Spleen (tissue), 11 donors: ENCODE results near the gene ADGRA1. TPM values are rescaled to one million over a fixed set of nuclear protein-coding genes. Genes with fewer than 3 reads are reported as not detected.

ENCODE experiments used
- DNase-seq: peaks from one replicate; pipeline ENCODE4 v3.0.0-alpha.2; 2020
- H3K27ac ChIP-seq, 8 donors: fragments of 200-600 bp; sonication (generic) in 7 of 8; 1 replicate in 4 of 8; 2 replicates in 4 of 8; pipeline versions ENCODE4 v1.5.0 to v1.8.0; 2016 to 2021; ENCODE audit warnings: inconsistent platforms in 4 of 8, mild to moderate bottlenecking in 4 of 8, moderate library complexity in 1 of 8
- H3K27me3 ChIP-seq, 7 donors: fragments of 200-600 bp; sonication (generic) in 6 of 7; replicated peaks in 1 of 7; 1 replicate in 4 of 7; 2 replicates in 3 of 7; pipeline versions ENCODE4 v1.5.0 to v1.8.0; 2016 to 2021; ENCODE audit warnings: inconsistent platforms in 3 of 7, mild to moderate bottlenecking in 1 of 7
- H3K36me3 ChIP-seq, 6 donors: fragments of 200-600 bp; sonication (generic) in 5 of 6; 1 replicate in 4 of 6; 2 replicates in 2 of 6; pipeline versions ENCODE4 v1.5.0 to v1.8.0; 2016 to 2021; ENCODE audit warnings: inconsistent platforms in 2 of 6
- H3K4me1 ChIP-seq, 6 donors: fragments of 200-600 bp; sonication (generic) in 5 of 6; 1 replicate in 3 of 6; 2 replicates in 3 of 6; pipeline versions ENCODE4 v1.5.0 to v1.8.0; 2016 to 2021; ENCODE audit warnings: inconsistent platforms in 3 of 6
- H3K4me3 ChIP-seq, 8 donors: fragments of 200-600 bp; sonication (generic) in 7 of 8; 1 replicate in 4 of 8; 2 replicates in 4 of 8; pipeline versions ENCODE4 v1.5.0 to v1.8.0; 2016 to 2021; ENCODE audit warnings: inconsistent platforms in 4 of 8, mild to moderate bottlenecking in 4 of 8, moderate library complexity in 2 of 8
- H3K9me3 ChIP-seq, 8 donors: fragments of 200-600 bp; sonication (generic) in 7 of 8; 1 replicate in 4 of 8; 2 replicates in 4 of 8; pipeline versions ENCODE4 v1.5.0 to v1.8.0; 2016 to 2021; ENCODE audit warnings: inconsistent platforms in 4 of 8
- POLR2A ChIP-seq, 3 donors: fragments of 450-650 bp; IDR thresholded peaks; one replicate each; pipeline ENCODE4 v1.5.1; 2017; ENCODE audit warnings: antibody characterized with exemption in 3 of 3, mild to moderate bottlenecking in 1 of 3
- POLR2AphosphoS5 ChIP-seq, 3 donors: sonication (generic); formaldehyde crosslinking; IDR thresholded peaks; one replicate each; pipeline ENCODE4 v1.5.1; 2017; ENCODE audit warnings: antibody characterized with exemption in 3 of 3
- WGBS, 5 donors: extraction: QIAGEN DNeasy Blood & Tissue Kit in 3 of 5; methylation state at CpG; one replicate each; pipeline versions ENCODE4 v1.1.5 to v1.1.7; 2013 to 2018; 5-methylcytosine and 5-hydroxymethylcytosine counted together
- intact Hi-C: fragments of 100-400 bp; cut with DNase I; formaldehyde crosslinking; loops from one replicate; pipeline ENCODE4 v1.15.0; 2023; ENCODE audit warnings: low total_unique reads
- polyA plus RNA-seq, 3 donors: library from polyadenylated mRNA; stranded (reverse); fragments of 200-250 nt; gene quantifications; one replicate each; pipeline ENCODE4 v1.2.1, GENCODE V29; 2013
- total RNA-seq, 7 donors: library from RNA; depleted of rRNA in 3 of 7; stranded (reverse); fragments of >200 nt in 3 of 7; fragmentation: NEBNext Ultra II Directional in 4 of 7; extraction: Animal tissue kit (Norgen Biotek cat#: 25700) in 4 of 7; gene quantifications; one replicate each; pipeline versions ENCODE4 v1.1.0 to v1.2.1, GENCODE V29; 2016 to 2021
- TF ChIP-seq, protein P1 (sequence below), 11 experiments: fragments of 200-600 bp in 7 of 11; fragments of 450-650 bp in 4 of 11; sonication (generic) in 4 of 11; IDR thresholded peaks in 8 of 11; conservative IDR thresholded peaks in 3 of 11; 1 replicate in 7 of 11; 2 replicates in 4 of 11; pipeline versions ENCODE4 v1.4.0 to v1.8.0; 2016 to 2021; ENCODE audit warnings: antibody characterized with exemption in 11 of 11, inconsistent platforms in 4 of 11, mild to moderate bottlenecking in 1 of 11
- donor health status: healthy with polysubstance abuse.
- donor health status: DM: no; HTN: no; CAD: no; lungs with moderate emphysema.
- donor health status: DM: no; HTN: no; CAD: no.
- donor health status: Bipolar disorder and iron deficiency.
- donor health status: healthy.
- donor health status: DM: no; HTN: no; CAD: no.
- donor health status: DM: yes; HTN: yes; CAD: no.

The ADGRA1 gene
- total and polyA plus RNA-seq, 10 donors: 0.02 to 0.34 (median 0.19) TPM; not detected in 6

DNA sequence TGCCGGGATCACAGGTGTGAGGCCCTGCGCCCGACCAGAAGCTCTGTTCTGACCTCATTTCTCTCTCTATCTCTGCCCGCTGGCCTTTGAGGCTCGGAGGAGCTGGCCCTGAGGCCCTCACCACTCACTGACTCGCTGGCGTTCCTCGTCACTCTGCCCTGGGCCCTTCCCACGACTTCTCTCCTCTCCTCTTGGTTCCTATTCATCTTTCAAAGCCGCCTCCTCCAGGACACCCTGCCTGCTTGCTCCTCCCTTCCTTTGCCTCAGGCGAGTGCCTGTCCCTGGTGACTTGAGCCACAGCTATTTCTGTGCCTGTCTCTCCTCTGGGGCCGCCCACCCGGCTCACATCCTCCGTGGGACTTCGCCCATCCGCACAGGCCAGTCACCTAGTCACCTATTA, 17.3 kb upstream of the ADGRA1 start:
- H3K9me3 ChIP-seq: no peaks in the 10 kb centered on the region
- DNase-seq: no peak
- H3K4me1 ChIP-seq: no peaks in the 10 kb centered on the region
- TF ChIP-seq, protein P1, sequence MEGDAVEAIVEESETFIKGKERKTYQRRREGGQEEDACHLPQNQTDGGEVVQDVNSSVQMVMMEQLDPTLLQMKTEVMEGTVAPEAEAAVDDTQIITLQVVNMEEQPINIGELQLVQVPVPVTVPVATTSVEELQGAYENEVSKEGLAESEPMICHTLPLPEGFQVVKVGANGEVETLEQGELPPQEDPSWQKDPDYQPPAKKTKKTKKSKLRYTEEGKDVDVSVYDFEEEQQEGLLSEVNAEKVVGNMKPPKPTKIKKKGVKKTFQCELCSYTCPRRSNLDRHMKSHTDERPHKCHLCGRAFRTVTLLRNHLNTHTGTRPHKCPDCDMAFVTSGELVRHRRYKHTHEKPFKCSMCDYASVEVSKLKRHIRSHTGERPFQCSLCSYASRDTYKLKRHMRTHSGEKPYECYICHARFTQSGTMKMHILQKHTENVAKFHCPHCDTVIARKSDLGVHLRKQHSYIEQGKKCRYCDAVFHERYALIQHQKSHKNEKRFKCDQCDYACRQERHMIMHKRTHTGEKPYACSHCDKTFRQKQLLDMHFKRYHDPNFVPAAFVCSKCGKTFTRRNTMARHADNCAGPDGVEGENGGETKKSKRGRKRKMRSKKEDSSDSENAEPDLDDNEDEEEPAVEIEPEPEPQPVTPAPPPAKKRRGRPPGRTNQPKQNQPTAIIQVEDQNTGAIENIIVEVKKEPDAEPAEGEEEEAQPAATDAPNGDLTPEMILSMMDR (IDR thresholded peaks at IDR 0.05 in 8 of 11, conservative IDR thresholded peaks at IDR 0.05 in 3 of 11): no peak
- no peak for TF ChIP-seq POLR2A (IDR thresholded peaks at IDR 0.05)
- TF ChIP-seq POLR2AphosphoS5 (IDR thresholded peaks at IDR 0.05): no peak
- 77 to 86% (median 82%) methylated on average over 16 of the region's 16 CpGs for WGBS, 5 donors
- H3K27me3 ChIP-seq: peaks cover 0 to 60% (median 0%) of the 10 kb centered on the region in 7 donors
- no peak overlapping the region for H3K27ac ChIP-seq
- H3K36me3 ChIP-seq: no peaks in the 10 kb centered on the region
- no peak overlapping the region for H3K4me3 ChIP-seq
- intact Hi-C loops: no loop called here

GRCh38 chr10:133070810-133071209, 16.9 kb upstream of the ADGRA1 start:
- intact Hi-C loops: no loop called here
- H3K4me3 ChIP-seq: no peak overlapping the region
- TF ChIP-seq, protein P1 (IDR thresholded peaks at IDR 0.05 in 8 of 11, conservative IDR thresholded peaks at IDR 0.05 in 3 of 11): no peak
- no peak for TF ChIP-seq POLR2AphosphoS5 (IDR thresholded peaks at IDR 0.05)
- TF ChIP-seq POLR2A (IDR thresholded peaks at IDR 0.05): no peak
- no peak overlapping the region for H3K27ac ChIP-seq
- H3K9me3 ChIP-seq: no peaks in the 10 kb centered on the region
- H3K36me3 ChIP-seq: no peaks in the 10 kb centered on the region
- H3K27me3 ChIP-seq: peaks cover 0 to 64% (median 3%) of the 10 kb centered on the region in 7 donors
- 61 to 81% (median 79%) methylated on average over 9 to 21 of the region's 21 CpGs for WGBS, 5 donors
- no peaks in the 10 kb centered on the region for H3K4me1 ChIP-seq
- DNase-seq: no peak

DNA sequence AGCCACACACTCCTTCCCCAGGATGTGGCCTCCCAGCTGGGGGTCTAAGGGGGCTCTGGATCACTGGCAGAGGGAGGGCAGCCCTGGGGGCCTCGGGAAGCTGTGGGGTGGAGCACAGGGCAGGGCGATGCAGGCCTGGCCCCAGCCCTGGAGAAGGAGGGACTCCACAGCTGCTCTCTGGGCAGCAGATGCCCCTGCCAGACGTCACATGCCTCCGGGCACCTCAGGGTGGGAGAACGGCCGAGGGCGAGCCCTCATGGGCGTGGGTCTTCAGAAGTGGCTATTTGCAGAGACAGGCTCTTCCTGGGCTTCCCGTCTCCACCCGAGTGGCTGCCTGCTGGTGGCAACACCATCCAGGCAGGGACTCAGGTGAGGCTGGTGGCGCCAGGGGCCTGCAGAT, 16.0 kb upstream of the ADGRA1 start:
- H3K4me1 ChIP-seq: no peaks in the 10 kb centered on the region
- no peak overlapping the region for H3K4me3 ChIP-seq
- intact Hi-C loops: no loop called here
- no peak overlapping the region for H3K27ac ChIP-seq
- WGBS, 5 donors: 72 to 86% (median 77%) methylated on average over 4 to 11 of the region's 11 CpGs
- H3K9me3 ChIP-seq: no peaks in the 10 kb centered on the region
- H3K36me3 ChIP-seq: no peaks in the 10 kb centered on the region
- peaks cover 0 to 74% (median 12%) of the 10 kb centered on the region in 7 donors for H3K27me3 ChIP-seq
- TF ChIP-seq POLR2AphosphoS5 (IDR thresholded peaks at IDR 0.05): no peak
- no peak for TF ChIP-seq POLR2A (IDR thresholded peaks at IDR 0.05)
- TF ChIP-seq, protein P1 (IDR thresholded peaks at IDR 0.05 in 8 of 11, conservative IDR thresholded peaks at IDR 0.05 in 3 of 11): no peak
- no peak for DNase-seq

GRCh38 chr10:133072196-133072595, 15.5 kb upstream of the ADGRA1 start:
- Histone ChIP-seq H3K4me3 (no peak overlapping the region), H3K27me3 (peaks cover 0 to 78% (median 12%) of the 10 kb centered on the region in 7 donors), H3K36me3 (no peaks in the 10 kb centered on the region), H3K9me3 (no peaks in the 10 kb centered on the region), H3K4me1 (no peaks in the 10 kb centered on the region), H3K27ac (no peak overlapping the region)
- no peak for TF ChIP-seq POLR2A (IDR thresholded peaks at IDR 0.05)
- no peak for TF ChIP-seq POLR2AphosphoS5 (IDR thresholded peaks at IDR 0.05)
- TF ChIP-seq, protein P1 (IDR thresholded peaks at IDR 0.05 in 8 of 11, conservative IDR thresholded peaks at IDR 0.05 in 3 of 11): no peak
- 71 to 85% (median 79%) methylated on average over 8 to 19 of the region's 19 CpGs for WGBS, 5 donors
- intact Hi-C loops: no loop called here
- no peak for DNase-seq
